HEK293 (cell line): ENCODE data around the gene CCDC92.

ENCODE experiments used
- ZNF10 ChIP-seq: fragments of 450-650 bp; formaldehyde crosslinking; IDR thresholded peaks from 2 replicates; pipeline ENCODE4 v1.5.1; 2017; ENCODE audit warnings: missing biosample characterization, missing genetic modification characterization
- ZNF121 ChIP-seq: fragments of 450-650 bp; formaldehyde crosslinking; IDR thresholded peaks from 2 replicates; pipeline ENCODE4 v1.5.1; 2016; ENCODE audit warnings: missing biosample characterization, missing genetic modification characterization
- ZNF768 ChIP-seq: fragments of 450-650 bp; formaldehyde crosslinking; IDR thresholded peaks from 2 replicates; pipeline ENCODE4 v1.5.1; 2018; ENCODE audit warnings: missing biosample characterization, mild to moderate bottlenecking, missing genetic modification characterization
- ZSCAN16 ChIP-seq: fragments of 450-650 bp; formaldehyde crosslinking; IDR thresholded peaks from 2 replicates; pipeline ENCODE4 v1.5.1; 2016; ENCODE audit warnings: missing biosample characterization, missing genetic modification characterization
- TF ChIP-seq, protein P1 (sequence below): fragments of 450-650 bp; formaldehyde crosslinking; IDR thresholded peaks from 2 replicates; pipeline ENCODE4 v1.5.1; 2016; ENCODE audit warnings: missing biosample characterization, missing genetic modification characterization

DNA sequence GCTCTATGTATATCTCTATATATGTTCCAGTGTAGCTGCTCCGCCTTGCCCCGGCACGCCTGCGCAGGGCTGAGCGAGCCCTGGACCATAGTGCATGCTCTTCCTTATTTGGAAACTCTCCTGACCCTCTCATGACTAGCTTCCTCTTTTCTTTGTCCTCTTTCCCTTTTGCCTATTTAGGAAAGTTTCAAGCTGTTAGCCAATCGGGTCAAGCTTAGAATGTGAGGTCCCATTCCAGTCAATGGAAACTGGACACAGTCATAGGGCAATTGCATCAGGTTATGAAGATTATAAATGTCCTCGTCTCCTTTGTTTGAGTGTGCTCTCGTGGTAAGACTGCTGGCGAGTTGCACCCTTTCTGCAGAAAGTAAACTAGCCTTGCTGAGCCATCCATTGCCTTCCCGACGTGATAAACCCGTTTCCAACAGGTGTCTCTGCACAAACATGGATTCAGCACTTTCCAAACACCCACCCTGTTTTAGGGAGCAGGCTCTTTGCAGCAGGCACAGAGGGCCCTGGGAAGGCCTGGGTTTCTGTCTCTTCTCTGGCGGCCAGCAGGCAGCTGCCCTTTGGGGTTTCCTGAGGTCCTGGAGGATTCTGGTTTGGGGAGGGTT, 30.9 kb downstream of the CCDC92 start:
- TF ChIP-seq, protein P1, sequence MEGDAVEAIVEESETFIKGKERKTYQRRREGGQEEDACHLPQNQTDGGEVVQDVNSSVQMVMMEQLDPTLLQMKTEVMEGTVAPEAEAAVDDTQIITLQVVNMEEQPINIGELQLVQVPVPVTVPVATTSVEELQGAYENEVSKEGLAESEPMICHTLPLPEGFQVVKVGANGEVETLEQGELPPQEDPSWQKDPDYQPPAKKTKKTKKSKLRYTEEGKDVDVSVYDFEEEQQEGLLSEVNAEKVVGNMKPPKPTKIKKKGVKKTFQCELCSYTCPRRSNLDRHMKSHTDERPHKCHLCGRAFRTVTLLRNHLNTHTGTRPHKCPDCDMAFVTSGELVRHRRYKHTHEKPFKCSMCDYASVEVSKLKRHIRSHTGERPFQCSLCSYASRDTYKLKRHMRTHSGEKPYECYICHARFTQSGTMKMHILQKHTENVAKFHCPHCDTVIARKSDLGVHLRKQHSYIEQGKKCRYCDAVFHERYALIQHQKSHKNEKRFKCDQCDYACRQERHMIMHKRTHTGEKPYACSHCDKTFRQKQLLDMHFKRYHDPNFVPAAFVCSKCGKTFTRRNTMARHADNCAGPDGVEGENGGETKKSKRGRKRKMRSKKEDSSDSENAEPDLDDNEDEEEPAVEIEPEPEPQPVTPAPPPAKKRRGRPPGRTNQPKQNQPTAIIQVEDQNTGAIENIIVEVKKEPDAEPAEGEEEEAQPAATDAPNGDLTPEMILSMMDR (tag by site-specific recombination): no peak
- TF ChIP-seq ZSCAN16 (no peak), ZNF121 (no peak), ZNF768 (tag by site-specific recombination) (no peak), ZNF10 (tag by site-specific recombination) (no peak)
